Pulmonary artery endothelial cell (primary cell): ENCODE measurements around the gene PACRG. TPM values are rescaled to one million over a fixed set of nuclear protein-coding genes. Genes with fewer than 3 reads are reported as not detected.

Experiments used
- DNase-seq: peaks from one replicate; pipeline ENCODE4 v3.0.0-alpha.2; 2011; ENCODE audit warnings: low read depth, low spot score
- total RNA-seq: library from RNA; depleted of rRNA; stranded (reverse); fragments of >200 nt; gene quantifications from 2 replicates; pipeline ENCODE4 v1.2.3, GENCODE V29; 2014

The PACRG gene
- total RNA-seq, 1 donor from 2014 or later = not detected

GRCh38 chr6:163083141-163083540 is 355.4 kb downstream of the PACRG start:
- no peak for DNase-seq

- DNase-seq = no peak
Observed at GRCh38 chr6:163085426-163085825, 357.7 kb downstream of the PACRG start.

GRCh38 chr6:163085861-163086623 is 358.3 kb downstream of the PACRG start:
- DNase-seq = no peak

GRCh38 chr6:163086624-163086920 is 358.8 kb downstream of the PACRG start:
- DNase-seq = no peak

DNA sequence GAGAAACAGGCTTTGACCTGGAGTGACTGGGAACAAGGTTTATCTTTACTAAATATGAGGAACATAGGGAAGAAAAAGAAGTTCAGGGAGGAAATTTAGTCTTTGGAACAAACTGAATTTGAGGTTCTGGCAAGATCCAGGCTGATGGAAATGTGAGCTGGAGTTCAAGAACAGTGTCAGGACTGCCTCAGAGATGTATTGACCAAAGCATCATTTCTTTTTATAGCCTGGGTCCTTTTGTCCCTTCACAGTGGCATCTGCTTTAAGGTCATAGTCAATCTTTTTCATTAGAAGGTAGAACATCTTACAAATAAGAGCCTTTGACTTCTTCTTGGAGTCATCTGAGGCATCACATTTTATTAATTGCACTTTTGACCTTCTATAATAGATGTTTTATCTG is 360.2 kb downstream of the PACRG start:
- no peak for DNase-seq

DNA sequence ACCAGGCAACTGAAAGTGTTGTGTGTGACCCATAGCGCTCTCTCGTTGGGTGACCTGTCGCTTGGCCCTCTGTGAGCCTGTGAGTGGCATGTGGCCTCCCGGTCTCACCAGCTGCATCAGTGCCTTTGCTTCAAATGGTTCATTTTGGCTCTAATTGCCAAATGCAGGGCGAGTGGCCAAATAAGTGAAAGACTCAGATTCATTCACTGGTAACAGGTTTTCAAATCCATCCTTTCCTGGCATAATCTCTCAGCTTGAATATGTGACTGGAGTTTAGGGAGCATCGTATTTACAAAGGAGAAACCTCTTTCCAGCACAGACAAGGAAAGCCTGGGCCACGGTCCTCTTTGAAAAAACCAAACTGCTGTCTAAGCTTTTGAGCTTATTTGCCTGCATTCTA is 365.1 kb downstream of the PACRG start:
- no peak for DNase-seq

DNA sequence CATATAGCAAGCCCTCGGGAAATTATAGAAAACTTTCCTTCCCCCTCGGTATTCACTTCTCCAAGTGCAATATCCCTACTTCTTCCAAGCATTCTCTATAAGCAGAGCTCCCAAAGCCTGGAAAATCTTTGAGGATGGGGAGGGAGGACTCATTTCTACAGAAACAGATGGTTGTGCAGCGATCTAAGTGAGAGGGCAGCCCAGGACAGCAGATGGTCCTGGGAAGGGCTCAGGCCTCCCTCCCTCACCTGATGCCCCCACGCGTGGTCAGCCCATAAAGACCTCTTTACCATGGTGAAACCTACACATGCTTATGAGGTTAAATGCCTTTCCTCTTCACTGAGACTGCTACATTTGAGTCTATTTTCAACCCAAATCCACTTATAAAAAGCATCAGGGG is 367.1 kb downstream of the PACRG start:
- DNase-seq = no peak

- no peak for DNase-seq
Observed at GRCh38 chr6:163095401-163095800, 367.6 kb downstream of the PACRG start.

- DNase-seq = no peak
Observed at GRCh38 chr6:163098827-163099479, 371.2 kb downstream of the PACRG start.

DNA sequence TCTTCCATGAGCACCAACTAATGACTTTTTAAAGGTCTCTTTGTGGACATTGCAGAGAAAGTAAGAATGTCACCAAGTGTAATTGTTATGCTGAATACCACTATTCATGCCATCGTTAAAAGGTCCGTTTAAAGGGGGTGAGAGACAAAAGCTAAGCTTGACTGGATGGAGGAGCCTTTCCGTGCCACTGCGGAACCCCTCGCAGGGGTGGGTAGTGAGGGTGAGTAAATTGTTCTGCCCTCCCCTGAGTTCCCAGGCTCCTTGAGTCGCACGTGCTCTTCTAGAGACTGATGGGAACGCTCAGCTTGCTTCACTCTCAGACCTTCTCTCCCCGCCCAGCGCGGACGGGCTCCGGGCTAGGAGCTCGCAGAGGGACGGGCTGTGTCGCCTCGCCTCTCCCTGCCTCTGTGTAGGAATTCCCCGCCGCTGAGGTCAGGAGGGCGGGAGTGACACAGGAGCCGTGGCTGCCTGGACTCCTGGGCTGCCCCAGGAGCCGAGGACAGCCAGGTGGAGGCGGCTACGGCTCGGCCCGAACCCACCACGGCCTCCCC is 371.9 kb downstream of the PACRG start:
- no peak for DNase-seq

GRCh38 chr6:163100259-163100658 is 372.5 kb downstream of the PACRG start:
- DNase-seq = no peak

GRCh38 chr6:163113358-163113962 is 385.7 kb downstream of the PACRG start:
- DNase-seq = no peak

DNA sequence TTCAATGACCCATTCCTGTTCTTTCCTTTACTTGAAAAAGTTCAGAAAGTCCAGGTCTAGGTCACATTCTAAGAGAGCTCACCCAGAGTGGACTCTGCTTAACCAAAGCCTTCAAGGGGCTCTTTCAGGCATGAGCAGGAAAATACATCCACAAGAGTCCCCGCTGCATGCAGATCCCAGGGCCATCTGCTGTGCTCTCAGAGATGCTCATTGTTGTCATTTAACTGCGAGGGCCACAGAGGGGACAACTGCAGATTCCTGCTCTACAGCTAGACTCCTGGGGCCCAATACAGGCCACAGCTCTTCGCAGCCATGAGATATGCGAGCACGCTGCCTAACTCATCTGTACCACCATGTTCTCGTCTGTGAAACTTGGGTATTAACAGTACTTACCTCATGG is 391.2 kb downstream of the PACRG start:
- no peak for DNase-seq

DNA sequence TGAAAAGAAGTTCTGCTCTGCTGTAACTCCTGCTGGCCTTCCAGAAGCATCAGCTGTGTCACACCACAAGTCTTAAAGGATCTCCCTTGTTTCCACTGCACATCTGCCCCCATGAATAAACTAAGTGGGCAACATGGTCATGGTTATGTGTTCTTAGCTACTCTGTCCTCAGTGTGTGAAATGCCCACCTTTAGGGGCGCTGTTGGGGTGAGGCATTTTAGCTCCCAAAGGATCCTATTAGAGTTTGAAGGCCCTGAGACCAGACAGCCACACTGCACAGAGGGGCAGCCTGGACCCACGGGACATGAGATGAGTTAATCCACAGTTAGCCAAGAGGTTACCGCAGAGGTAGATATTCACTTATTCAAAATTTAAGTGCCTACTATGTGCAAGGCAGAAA is 392.4 kb downstream of the PACRG start:
- no peak for DNase-seq

GRCh38 chr6:163121270-163121669 is 393.5 kb downstream of the PACRG start:
- no peak for DNase-seq

- DNase-seq = no peak
Observed at GRCh38 chr6:163122365-163122764, 394.6 kb downstream of the PACRG start.

DNA sequence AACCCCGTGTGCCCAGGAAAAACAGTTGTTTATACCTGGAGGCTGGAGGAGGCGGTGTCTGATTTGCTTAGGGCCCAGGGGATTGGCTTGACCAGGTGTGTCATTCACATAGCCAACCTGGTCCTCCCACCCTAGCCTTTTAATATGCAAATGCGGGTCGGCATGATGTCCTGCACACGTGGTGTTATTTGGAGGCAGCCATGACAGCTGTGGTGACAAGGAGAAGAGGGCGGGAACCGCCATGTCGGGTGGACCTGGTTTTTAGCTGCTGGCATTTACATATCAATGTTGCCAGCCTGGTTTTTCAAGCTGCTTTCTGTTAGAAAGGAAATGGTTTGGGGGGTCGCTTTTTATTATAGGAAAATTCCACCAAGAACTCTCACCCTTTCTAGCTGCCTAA is 395.3 kb downstream of the PACRG start:
- DNase-seq = no peak

DNA sequence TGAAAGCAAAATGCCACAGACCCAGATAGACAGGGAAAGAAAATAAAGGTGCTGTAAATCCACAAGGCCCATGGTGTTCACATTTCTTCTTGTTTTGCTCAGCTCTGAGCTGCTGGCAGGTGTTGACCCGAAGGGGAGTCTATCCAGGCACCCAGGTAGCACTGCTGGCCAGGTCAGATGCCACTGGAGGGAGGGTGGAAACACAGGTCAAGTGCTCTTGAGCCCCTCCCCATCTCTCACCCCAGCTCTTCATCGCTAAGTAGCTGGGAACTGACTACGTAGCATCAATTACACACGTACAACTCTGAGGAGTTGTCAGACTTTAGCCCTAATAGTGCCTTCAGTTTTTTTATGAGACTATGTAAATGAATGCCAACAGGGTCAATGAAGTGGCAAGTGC is 399.0 kb downstream of the PACRG start:
- no peak for DNase-seq

DNA sequence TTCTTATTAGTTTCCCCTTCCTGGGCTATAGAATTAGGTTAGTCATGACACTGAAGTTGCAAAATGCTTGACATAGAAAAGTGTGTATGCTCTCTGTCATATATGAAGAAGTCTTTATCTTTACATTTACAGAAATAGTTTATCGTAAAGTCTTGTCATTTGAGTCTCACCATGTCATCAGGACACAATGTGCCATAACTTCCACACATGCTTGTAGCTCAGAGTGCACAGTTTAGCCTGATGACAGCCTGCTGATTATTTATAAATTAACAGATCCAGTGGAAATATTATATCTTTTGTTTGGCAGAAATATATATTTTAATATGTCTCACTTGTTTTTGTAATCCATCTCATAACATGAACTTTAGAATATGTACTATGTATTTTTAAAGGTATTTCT is 399.8 kb downstream of the PACRG start:
- DNase-seq = no peak

DNA sequence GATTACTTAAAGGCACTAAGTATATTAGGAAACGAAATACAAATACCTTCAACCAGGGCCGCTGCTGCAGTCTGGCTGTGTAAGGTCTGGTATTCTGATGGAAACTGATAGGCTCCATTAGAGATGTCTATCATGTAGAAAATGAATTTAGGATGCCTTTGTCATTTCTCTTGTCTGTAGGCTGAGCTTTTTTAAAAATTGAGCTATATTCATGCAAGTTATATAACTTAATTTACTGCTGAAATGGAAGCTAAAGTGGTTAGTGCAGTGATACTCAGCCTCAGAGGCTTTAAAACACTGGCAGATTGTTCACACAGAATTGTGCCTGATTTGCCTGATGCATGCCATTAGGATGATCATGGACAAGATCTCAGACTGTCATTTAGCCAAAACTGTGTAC is 400.6 kb downstream of the PACRG start:
- no peak for DNase-seq

GRCh38 chr6:163132050-163132750 is 404.4 kb downstream of the PACRG start:
- no peak for DNase-seq

GRCh38 chr6:163133017-163133416 is 405.2 kb downstream of the PACRG start:
- no peak for DNase-seq
